Muscle layer of colon (tissue), 2 donors: ENCODE results near the gene BCKDK.
"Not testable (repeated sequence)": the region's sequence is repeated elsewhere in the genome, so short reads cannot be mapped to it uniquely, and the experiment has no call there.

Experiments
- H3K27ac ChIP-seq: one replicate; pipeline ENCODE4 v1.7.0; 2013; ENCODE audit warnings: low read depth, mild to moderate bottlenecking, low read length, moderate library complexity
- H3K27me3 ChIP-seq, 2 donors: one replicate each; pipeline ENCODE4 v1.7.0; 2013; ENCODE audit warnings: low read length in 2 of 2, mild to moderate bottlenecking in 2 of 2; ENCODE audit not compliant: insufficient read depth in 2 of 2, control insufficient read depth in 1 of 2
- H3K36me3 ChIP-seq: one replicate; pipeline ENCODE4 v1.7.0; 2013; ENCODE audit warnings: mild to moderate bottlenecking, low read length; ENCODE audit not compliant: insufficient read depth
- H3K4me1 ChIP-seq: one replicate; pipeline ENCODE4 v1.7.0; 2013; ENCODE audit warnings: mild to moderate bottlenecking, low read length; ENCODE audit not compliant: insufficient read depth
- H3K4me3 ChIP-seq, 2 donors: one replicate each; pipeline ENCODE4 v1.7.0; 2013; ENCODE audit warnings: low read length in 2 of 2, low read depth in 1 of 2, mild to moderate bottlenecking in 1 of 2, moderate library complexity in 1 of 2
- H3K9ac ChIP-seq: one replicate; pipeline ENCODE4 v1.7.0; 2013; ENCODE audit warnings: low read length
- H3K9me3 ChIP-seq: one replicate; pipeline ENCODE4 v1.7.0; 2013; ENCODE audit warnings: mild to moderate bottlenecking, low read length
- donor health status: abdominal sarcoma.
- donor health status: Adenocarcinoma of cecum.

Gene BCKDK

GRCh38 chr16:31131841-31132271 is 23.7 kb downstream of the BCKDK start:
- H3K27ac ChIP-seq = no peak overlapping the region
- peaks cover 55% of the 10 kb centered on the region for H3K36me3 ChIP-seq
- H3K9ac ChIP-seq = no peak overlapping the region
- peaks cover 9% of the 10 kb centered on the region for H3K4me1 ChIP-seq
- H3K9me3 ChIP-seq = no peaks in the 10 kb centered on the region
- no peak overlapping the region for H3K4me3 ChIP-seq
- H3K27me3 ChIP-seq = peaks cover 0 to 12% of the 10 kb centered on the region in 2 donors

GRCh38 chr16:31132303-31132979 is 24.3 kb downstream of the BCKDK start:
- H3K4me1 ChIP-seq = peaks cover 9% of the 10 kb centered on the region
- no peak overlapping the region for H3K4me3 ChIP-seq
- no peaks in the 10 kb centered on the region for H3K9me3 ChIP-seq
- peaks cover 0 to 12% of the 10 kb centered on the region in 2 donors for H3K27me3 ChIP-seq
- no peak overlapping the region for H3K9ac ChIP-seq
- peaks cover 49% of the 10 kb centered on the region for H3K36me3 ChIP-seq
- H3K27ac ChIP-seq = no peak overlapping the region

DNA sequence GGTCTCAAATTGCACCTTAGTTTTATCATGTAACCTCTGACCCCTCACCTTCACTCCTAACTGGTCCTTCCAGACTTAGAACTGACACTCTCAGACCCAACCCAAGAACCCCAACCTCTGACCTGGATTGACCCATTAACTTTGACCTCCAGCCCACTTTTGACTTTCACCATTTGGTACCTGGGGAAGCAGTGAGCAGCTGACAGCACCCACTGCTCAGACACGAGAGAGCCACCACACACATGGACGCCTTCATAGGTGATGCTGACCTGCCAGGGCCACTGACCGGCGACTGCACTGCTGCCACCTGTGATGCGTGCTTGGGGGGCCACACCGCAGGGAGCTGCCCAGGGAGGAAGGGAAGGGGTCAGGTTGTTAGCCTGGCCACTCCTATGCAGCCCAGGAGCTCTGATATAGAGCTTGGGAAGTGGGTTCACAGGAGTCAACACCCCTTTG is 24.9 kb downstream of the BCKDK start:
- Histone ChIP-seq H3K27ac (no peak overlapping the region), H3K4me1 (peaks cover 9% of the 10 kb centered on the region), H3K36me3 (peaks cover 43% of the 10 kb centered on the region), H3K9ac (no peak overlapping the region), H3K9me3 (no peaks in the 10 kb centered on the region), H3K27me3 (peaks cover 0 to 12% of the 10 kb centered on the region in 2 donors), H3K4me3 (no peak overlapping the region)

DNA sequence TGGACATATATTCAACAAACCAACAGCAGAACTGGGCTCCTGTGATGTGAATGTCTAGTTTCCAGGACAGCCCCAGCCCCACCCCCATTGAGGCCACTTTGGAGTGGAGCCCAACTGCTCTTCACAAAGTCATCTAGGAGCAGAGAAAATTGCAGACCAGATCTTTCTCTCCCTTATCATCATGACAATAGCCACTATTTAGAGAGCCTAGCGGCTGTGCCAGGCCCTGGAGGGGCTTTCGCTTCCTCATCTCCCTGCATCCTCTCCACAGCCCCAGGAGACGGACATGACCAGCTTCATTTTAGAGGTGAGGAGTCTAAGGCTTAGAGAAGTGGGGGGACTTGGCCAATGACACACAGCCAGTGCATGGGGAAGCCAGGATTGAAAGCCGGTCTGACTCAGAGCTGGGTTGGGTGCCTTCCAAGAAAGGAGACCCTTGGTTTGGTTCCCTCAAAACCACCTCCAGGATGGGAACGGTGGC is 25.9 kb downstream of the BCKDK start:
- peaks cover 0 to 12% of the 10 kb centered on the region in 2 donors for H3K27me3 ChIP-seq
- H3K4me1 ChIP-seq = peaks cover 9% of the 10 kb centered on the region
- H3K9ac ChIP-seq = no peak overlapping the region
- no peak overlapping the region for H3K4me3 ChIP-seq
- H3K27ac ChIP-seq = no peak overlapping the region
- peaks cover 33% of the 10 kb centered on the region for H3K36me3 ChIP-seq
- H3K9me3 ChIP-seq = no peaks in the 10 kb centered on the region

GRCh38 chr16:31134625-31135534 is 26.7 kb downstream of the BCKDK start:
- no peak overlapping the region for H3K9ac ChIP-seq
- H3K27ac ChIP-seq = no peak overlapping the region
- peaks cover 25% of the 10 kb centered on the region for H3K36me3 ChIP-seq
- no peaks in the 10 kb centered on the region for H3K9me3 ChIP-seq
- H3K27me3 ChIP-seq = peaks cover 0 to 12% of the 10 kb centered on the region in 2 donors
- peaks cover 5% of the 10 kb centered on the region for H3K4me1 ChIP-seq
- no peak overlapping the region for H3K4me3 ChIP-seq

DNA sequence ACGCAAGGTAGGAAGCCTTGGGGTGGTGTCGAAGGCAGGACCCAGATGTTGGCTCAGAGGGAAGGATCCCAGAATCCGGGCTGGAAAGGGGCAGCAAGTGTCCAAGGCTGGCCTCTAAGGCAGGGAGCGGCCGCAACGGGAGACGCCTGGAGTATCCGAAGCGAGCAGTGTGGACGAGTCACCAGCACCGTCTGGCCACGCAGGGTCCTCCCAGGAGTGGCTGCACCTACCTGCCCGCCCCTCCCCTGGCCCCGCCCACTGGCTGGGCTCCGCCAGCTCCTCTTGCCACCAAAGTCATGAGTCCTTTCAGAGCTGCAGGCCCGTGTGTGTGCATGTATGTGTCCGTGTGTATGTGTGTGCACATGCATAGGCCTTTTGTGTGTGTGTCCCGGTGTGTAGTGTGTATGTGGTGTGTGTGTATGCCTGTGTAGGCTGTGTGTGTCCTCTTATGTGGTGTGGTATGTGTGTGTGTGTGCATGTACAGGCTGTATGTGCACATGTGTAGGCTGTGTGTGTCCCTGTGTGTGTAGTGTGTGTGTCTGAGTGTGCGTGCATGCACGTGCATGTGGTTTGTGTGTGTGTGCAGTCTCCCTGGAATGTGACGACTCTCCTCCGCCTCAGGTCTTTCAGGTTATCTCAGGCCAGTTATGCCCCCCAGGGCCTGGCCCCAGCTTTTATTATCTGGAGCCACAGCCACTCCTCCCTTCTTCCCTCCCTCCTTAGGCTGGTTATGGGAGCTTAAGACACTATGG is 27.5 kb downstream of the BCKDK start, which contains the start of gene PRSS8:
Gene PRSS8, minus strand, starts transcription at position 193 of the 752 bp plus-strand sequence. CDS start 229 bp downstream, outside the sequence.
- H3K27ac ChIP-seq = no peak within 1 kb of the TSS
- no peaks in the 10 kb centered on the region for H3K9me3 ChIP-seq
- no peak within 1 kb of the TSS for H3K4me3 ChIP-seq
- peaks cover 19% of the 10 kb centered on the region for H3K36me3 ChIP-seq
- H3K27me3 ChIP-seq = peaks cover 0 to 12% of the 10 kb centered on the region in 2 donors
- no peak within 1 kb of the TSS for H3K9ac ChIP-seq
- H3K4me1 ChIP-seq = peaks cover 7% of the 10 kb centered on the region

DNA sequence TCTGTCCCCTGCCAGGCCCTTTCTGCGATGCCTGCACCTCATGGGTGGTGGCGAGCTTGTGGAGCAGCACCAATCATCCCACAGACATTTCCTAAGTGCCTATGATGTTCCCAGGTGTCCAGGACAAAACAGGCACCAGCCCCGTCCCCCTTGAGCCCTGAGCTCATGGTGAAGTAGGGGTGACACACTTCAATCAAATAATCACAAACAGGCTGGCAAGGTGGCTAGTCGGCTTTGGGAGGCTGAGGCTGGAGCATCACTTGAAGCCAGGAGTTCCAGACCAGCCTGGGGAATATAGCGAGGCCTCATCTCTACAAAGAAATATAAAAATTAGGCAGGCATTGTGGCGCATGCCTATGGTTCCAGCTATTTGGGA is 28.1 kb downstream of the BCKDK start:
- no peak overlapping the region for H3K27ac ChIP-seq

GRCh38 chr16:31136822-31137499 is 28.8 kb downstream of the BCKDK start:
- not testable (repeated sequence) for H3K9ac ChIP-seq, H3K27ac ChIP-seq, H3K4me3 ChIP-seq, H3K9me3 ChIP-seq, H3K36me3 ChIP-seq
- H3K27me3 ChIP-seq = peaks cover 0 to 12% of the 10 kb centered on the region in 2 donors
- H3K4me1 ChIP-seq = peaks cover 19% of the 10 kb centered on the region

More for the DNA sequence above, 28.1 kb downstream of the BCKDK start:
- peaks cover 12% of the 10 kb centered on the region for H3K4me1 ChIP-seq
- peaks cover 14% of the 10 kb centered on the region for H3K36me3 ChIP-seq
- H3K9ac ChIP-seq = no peak overlapping the region
- H3K4me3 ChIP-seq = no peak overlapping the region
- H3K9me3 ChIP-seq = no peaks in the 10 kb centered on the region
- peaks cover 0 to 12% of the 10 kb centered on the region in 2 donors for H3K27me3 ChIP-seq

DNA sequence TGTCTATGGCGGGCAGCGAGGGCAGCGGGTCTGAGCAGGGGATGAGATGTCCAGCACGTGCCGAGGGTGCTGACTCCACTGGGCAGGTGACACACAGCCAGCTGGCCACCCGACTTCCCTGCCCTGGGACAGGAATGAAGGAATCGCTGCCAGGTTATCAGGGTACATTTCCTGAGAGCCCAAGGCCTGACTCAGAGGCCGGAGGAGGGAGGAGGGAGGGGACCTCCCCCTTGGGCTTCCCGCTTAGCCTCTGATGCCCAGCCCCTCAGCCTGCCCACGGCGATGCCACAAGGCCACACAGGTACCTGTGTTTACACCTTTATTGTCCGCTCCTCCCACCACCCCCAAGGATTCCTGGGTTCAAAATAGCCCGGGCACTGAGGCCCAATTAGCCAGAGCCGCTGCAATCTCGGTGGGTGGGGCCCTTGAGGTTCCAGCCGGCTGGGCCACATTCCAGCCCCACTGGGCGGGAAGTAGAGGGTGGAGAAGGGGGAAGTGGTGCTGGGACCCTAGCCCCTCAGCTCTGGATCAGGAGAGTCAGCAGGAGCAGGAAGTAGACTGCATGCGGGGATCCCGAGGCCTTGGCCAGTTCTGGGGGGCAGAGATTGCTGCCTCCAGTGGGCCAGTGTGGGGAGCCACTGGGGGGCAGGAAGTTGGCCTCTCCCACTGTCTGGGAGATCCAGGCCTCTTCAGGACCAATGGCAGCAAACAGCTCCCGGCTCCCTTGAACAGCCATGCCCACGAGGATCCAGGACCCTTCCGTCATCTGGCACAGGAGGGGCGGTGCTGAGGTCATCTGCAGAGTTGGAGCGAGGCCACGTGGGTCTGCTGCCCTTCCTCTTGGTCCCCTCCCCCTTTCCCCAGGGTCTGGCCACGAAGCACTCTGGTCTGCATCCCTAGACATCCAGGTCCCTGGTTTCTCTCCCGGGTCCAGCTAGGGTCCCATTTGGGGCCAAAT is 30.7 kb downstream of the BCKDK start:
- H3K27me3 ChIP-seq = peaks cover 0 to 12% of the 10 kb centered on the region in 2 donors
- no peak overlapping the region for H3K27ac ChIP-seq
- no peaks in the 10 kb centered on the region for H3K36me3 ChIP-seq
- H3K4me1 ChIP-seq = peaks cover 19% of the 10 kb centered on the region
- no peak overlapping the region for H3K4me3 ChIP-seq
- H3K9ac ChIP-seq = no peak overlapping the region
- no peaks in the 10 kb centered on the region for H3K9me3 ChIP-seq

- H3K4me1 ChIP-seq = peaks cover 14% of the 10 kb centered on the region
- peak overlapping the region in 1 of 2 donors; percentile 63 for H3K4me3 ChIP-seq
- H3K9ac ChIP-seq = not testable (repeated sequence)
Measured at GRCh38 chr16:31141071-31141469, 32.9 kb downstream of the BCKDK start.

More at GRCh38 chr16:31141071-31141469, 32.9 kb downstream of the BCKDK start:
- H3K27ac ChIP-seq = peak overlapping the region; percentile 76
- not testable (repeated sequence) for H3K9me3 ChIP-seq, H3K27me3 ChIP-seq, H3K36me3 ChIP-seq
